IPS-18a (cell line): ENCODE data around the gene VSIG4.

Source experiments
- H3K27ac ChIP-seq: one replicate; pipeline ENCODE4 v1.5.1; 2013; ENCODE audit warnings: low read length
- H3K27me3 ChIP-seq: one replicate; pipeline ENCODE4 v1.6.1; 2013; ENCODE audit warnings: mild to moderate bottlenecking, low read length; ENCODE audit not compliant: control insufficient read depth, insufficient read depth
- H3K36me3 ChIP-seq: one replicate; pipeline ENCODE4 v1.6.1; 2013; ENCODE audit warnings: low read depth, low read length; ENCODE audit not compliant: control insufficient read depth
- H3K4me1 ChIP-seq: one replicate; pipeline ENCODE4 v1.6.1; 2013; ENCODE audit warnings: low read depth, low read length; ENCODE audit not compliant: control insufficient read depth
- H3K4me3 ChIP-seq: one replicate; pipeline ENCODE4 v1.5.1; 2013; ENCODE audit warnings: low read length
- H3K9ac ChIP-seq: one replicate; pipeline ENCODE4 v1.6.1; 2013; ENCODE audit warnings: mild to moderate bottlenecking, low read length, moderate library complexity
- H3K9me3 ChIP-seq: one replicate; pipeline ENCODE4 v1.6.1; 2013; ENCODE audit warnings: low read depth, low read length; ENCODE audit not compliant: control insufficient read depth

Gene VSIG4

GRCh38 chrX:66015900-66016689, 23.8 kb downstream of the VSIG4 start:
- no peak overlapping the region for H3K4me3 ChIP-seq

DNA sequence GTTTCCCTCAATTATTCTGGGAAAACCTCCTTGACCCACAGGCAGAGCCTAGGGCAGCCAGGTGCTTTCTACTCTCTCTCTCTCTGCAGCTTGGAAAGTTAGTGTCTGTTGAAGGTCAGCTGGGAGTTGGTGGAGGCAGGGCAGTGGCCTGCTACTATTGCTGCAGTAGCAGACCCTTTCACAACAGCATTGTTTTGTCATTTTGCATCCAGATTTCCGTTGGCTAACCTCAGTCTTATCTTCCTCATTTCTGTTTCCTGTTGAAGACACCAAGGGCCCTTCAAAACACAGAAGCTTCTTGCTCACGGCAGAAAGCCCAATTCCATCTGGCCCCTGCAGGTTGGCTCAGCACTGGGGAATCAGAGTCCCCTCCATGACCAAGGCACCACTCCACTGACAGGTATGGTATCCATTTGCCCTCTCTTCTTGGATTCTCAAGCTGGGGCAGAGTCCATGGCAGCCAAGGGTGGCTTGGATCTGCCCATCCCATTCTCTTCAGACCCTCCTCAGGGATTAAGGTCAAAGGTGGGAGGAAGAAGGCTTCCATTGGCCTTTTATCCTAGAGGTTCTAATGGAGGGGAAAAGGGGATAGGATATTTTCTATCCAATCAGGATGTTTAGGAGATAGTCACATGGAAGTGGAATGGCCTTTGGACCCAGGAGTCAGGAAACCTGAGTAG, 24.6 kb downstream of the VSIG4 start:
- Histone ChIP-seq H3K9ac (no peak overlapping the region), H3K4me1 (peaks cover 3% of the 10 kb centered on the region), H3K27ac (no peak overlapping the region)

More at GRCh38 chrX:66015900-66016689, 23.8 kb downstream of the VSIG4 start:
- H3K9ac ChIP-seq: no peak overlapping the region
- H3K4me1 ChIP-seq: peaks cover 3% of the 10 kb centered on the region
- H3K36me3 ChIP-seq: no peaks in the 10 kb centered on the region
- H3K27me3 ChIP-seq: no peaks in the 10 kb centered on the region
- peaks cover 8% of the 10 kb centered on the region for H3K9me3 ChIP-seq
- H3K27ac ChIP-seq: no peak overlapping the region

DNA sequence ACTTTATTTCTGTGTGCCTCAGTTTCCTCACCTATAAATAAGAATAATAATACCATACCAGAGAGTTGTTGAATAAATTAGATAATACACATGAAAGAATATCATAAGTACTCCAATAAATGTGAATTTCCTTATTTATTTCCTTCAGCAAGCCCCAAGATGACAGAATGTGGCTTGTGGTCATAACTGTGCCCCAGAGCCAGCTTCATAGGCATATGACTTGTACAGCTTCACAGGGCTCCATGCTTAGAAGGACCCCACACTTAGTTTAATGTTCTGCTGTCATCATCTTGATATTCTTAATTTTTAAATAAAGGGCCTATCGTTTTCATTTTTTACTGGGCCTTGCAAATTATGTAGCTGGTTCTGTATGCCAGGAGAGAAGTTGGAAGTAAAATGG, 25.3 kb downstream of the VSIG4 start:
- H3K4me1 ChIP-seq: peaks cover 3% of the 10 kb centered on the region
- H3K27me3 ChIP-seq: no peaks in the 10 kb centered on the region
- peaks cover 3% of the 10 kb centered on the region for H3K9me3 ChIP-seq
- no peak overlapping the region for H3K4me3 ChIP-seq
- no peak overlapping the region for H3K27ac ChIP-seq
- H3K36me3 ChIP-seq: no peaks in the 10 kb centered on the region
- H3K9ac ChIP-seq: no peak overlapping the region

More for the DNA sequence above, 24.6 kb downstream of the VSIG4 start:
- Histone ChIP-seq H3K4me3 (no peak overlapping the region), H3K27me3 (no peaks in the 10 kb centered on the region), H3K36me3 (no peaks in the 10 kb centered on the region), H3K9me3 (peaks cover 3% of the 10 kb centered on the region)

DNA sequence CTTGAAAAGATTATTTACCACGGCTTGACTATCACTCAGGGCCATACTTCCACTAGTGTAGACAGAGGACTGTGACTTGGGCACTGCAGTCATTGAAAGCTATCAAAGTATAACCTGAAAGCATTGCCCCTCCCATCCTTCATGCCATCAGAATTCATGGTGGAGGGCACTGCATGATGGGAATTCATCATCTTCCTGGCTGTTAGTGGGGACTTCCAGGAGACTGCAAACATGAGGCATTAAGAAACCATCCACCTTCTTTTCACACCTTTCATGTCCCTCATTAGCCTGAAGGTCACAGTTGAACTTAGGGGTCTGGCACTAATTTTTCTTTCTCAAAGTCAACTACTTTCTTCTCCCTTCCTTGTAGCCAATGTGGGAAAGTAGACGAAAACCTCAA, 25.8 kb downstream of the VSIG4 start:
- peaks cover 3% of the 10 kb centered on the region for H3K4me1 ChIP-seq
- no peak overlapping the region for H3K27ac ChIP-seq
- peaks cover 3% of the 10 kb centered on the region for H3K9me3 ChIP-seq
- H3K9ac ChIP-seq: no peak overlapping the region
- H3K4me3 ChIP-seq: no peak overlapping the region
- H3K36me3 ChIP-seq: no peaks in the 10 kb centered on the region
- H3K27me3 ChIP-seq: no peaks in the 10 kb centered on the region

GRCh38 chrX:66013194-66013816, 26.6 kb downstream of the VSIG4 start:
- H3K9ac ChIP-seq: no peak overlapping the region
- H3K27ac ChIP-seq: no peak overlapping the region
- peaks cover 3% of the 10 kb centered on the region for H3K9me3 ChIP-seq
- no peak overlapping the region for H3K4me3 ChIP-seq
- H3K4me1 ChIP-seq: peaks cover 3% of the 10 kb centered on the region
- no peaks in the 10 kb centered on the region for H3K36me3 ChIP-seq
- no peaks in the 10 kb centered on the region for H3K27me3 ChIP-seq

DNA sequence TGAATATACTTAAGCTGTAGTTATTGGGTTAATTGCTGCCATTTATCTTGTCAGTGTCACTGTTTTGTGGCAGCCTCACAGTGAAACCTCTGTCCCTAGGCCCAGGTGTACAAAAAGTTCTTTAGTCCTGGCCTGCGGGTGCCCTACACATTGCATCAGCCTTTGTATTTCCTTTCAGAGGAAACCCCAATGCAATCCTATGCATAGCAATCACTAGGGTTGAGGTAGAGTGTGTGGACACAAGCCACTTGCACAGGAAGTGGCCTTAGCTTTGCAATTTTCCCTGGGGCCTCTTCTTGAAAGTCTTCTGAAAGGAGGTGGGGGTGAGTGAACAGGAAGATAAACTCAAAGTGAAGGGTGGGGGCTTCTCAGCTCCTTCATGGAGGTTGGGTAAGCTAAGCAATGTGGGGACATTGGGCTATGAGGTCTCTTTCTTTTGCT, 27.8 kb downstream of the VSIG4 start:
- Histone ChIP-seq H3K4me1 (no peaks in the 10 kb centered on the region), H3K4me3 (no peak overlapping the region), H3K27me3 (no peaks in the 10 kb centered on the region), H3K9ac (no peak overlapping the region), H3K27ac (no peak overlapping the region), H3K9me3 (peaks cover 3% of the 10 kb centered on the region), H3K36me3 (no peaks in the 10 kb centered on the region)

GRCh38 chrX:66009231-66009845, 30.5 kb downstream of the VSIG4 start:
- Histone ChIP-seq H3K27me3 (no peaks in the 10 kb centered on the region), H3K27ac (no peak overlapping the region), H3K4me1 (no peaks in the 10 kb centered on the region), H3K36me3 (no peaks in the 10 kb centered on the region), H3K9ac (no peak overlapping the region), H3K4me3 (no peak overlapping the region), H3K9me3 (peaks cover 5% of the 10 kb centered on the region)

- no peak overlapping the region for H3K27ac ChIP-seq
- H3K27me3 ChIP-seq: no peaks in the 10 kb centered on the region
- no peak overlapping the region for H3K4me3 ChIP-seq
These were observed 31.4 kb downstream of the VSIG4 start for GRCh38 chrX:66008328-66008970.

GRCh38 chrX:66007851-66008250, 32.0 kb downstream of the VSIG4 start:
- no peaks in the 10 kb centered on the region for H3K4me1 ChIP-seq
- no peak overlapping the region for H3K4me3 ChIP-seq
- no peaks in the 10 kb centered on the region for H3K27me3 ChIP-seq
- H3K36me3 ChIP-seq: no peaks in the 10 kb centered on the region
- peaks cover 3% of the 10 kb centered on the region for H3K9me3 ChIP-seq
- H3K27ac ChIP-seq: no peak overlapping the region
- H3K9ac ChIP-seq: no peak overlapping the region

More at GRCh38 chrX:66008328-66008970, 31.4 kb downstream of the VSIG4 start:
- H3K36me3 ChIP-seq: no peaks in the 10 kb centered on the region
- no peak overlapping the region for H3K9ac ChIP-seq
- H3K4me1 ChIP-seq: no peaks in the 10 kb centered on the region
- H3K9me3 ChIP-seq: peaks cover 3% of the 10 kb centered on the region

- H3K27ac ChIP-seq: no peak overlapping the region
- H3K9me3 ChIP-seq: peaks cover 9% of the 10 kb centered on the region
- H3K4me3 ChIP-seq: no peak overlapping the region
- H3K4me1 ChIP-seq: no peaks in the 10 kb centered on the region
- no peaks in the 10 kb centered on the region for H3K27me3 ChIP-seq
- H3K36me3 ChIP-seq: no peaks in the 10 kb centered on the region
- H3K9ac ChIP-seq: no peak overlapping the region
These were observed 33.9 kb downstream of the VSIG4 start for GRCh38 chrX:66005830-66006449.
